GM23338 (cell line): ENCODE measurements around the gene DTX1.

Experiments used
- CREB1 ChIP-seq: fragments of 250-450 bp; sonication (Bioruptor Pico); IDR thresholded peaks from 2 replicates; pipeline ENCODE4 v1.5.0; 2020; ENCODE audit warnings: low read depth, mild to moderate bottlenecking, moderate library complexity
- EZH2 ChIP-seq: fragments of 200-600 bp; sonication (generic); IDR thresholded peaks from one replicate; pipeline ENCODE4 v1.8.0; 2017; ENCODE audit warnings: antibody characterized with exemption, mild to moderate bottlenecking, low read depth; ENCODE audit not compliant: unreplicated experiment
- EZH2phosphoT487 ChIP-seq: fragments of 200-600 bp; sonication (generic); IDR thresholded peaks from one replicate; pipeline ENCODE4 v1.8.1; 2018; ENCODE audit warnings: antibody characterized with exemption; ENCODE audit not compliant: unreplicated experiment
- JUNB ChIP-seq: IDR thresholded peaks from one replicate; pipeline ENCODE4 v1.6.1; 2016; ENCODE audit warnings: antibody characterized with exemption; ENCODE audit not compliant: unreplicated experiment
- POLR2AphosphoS5 ChIP-seq: IDR thresholded peaks from 2 replicates; pipeline ENCODE4 v1.6.1; 2016; ENCODE audit warnings: antibody characterized with exemption, low read depth
- STAT1 ChIP-seq: IDR thresholded peaks from one replicate; pipeline ENCODE4 v1.6.1; 2016; ENCODE audit warnings: antibody characterized with exemption; ENCODE audit not compliant: unreplicated experiment
- ZNF114 ChIP-seq: fragments of 250-450 bp; sonication (Bioruptor Pico); IDR thresholded peaks from 2 replicates; pipeline ENCODE4 v1.5.0; 2020; ENCODE audit warnings: mild to moderate bottlenecking, moderate library complexity
- ZNF331 ChIP-seq: fragments of 250-450 bp; sonication (Bioruptor Pico); IDR thresholded peaks from 2 replicates; pipeline ENCODE4 v1.5.0; 2020; ENCODE audit warnings: low read depth, mild to moderate bottlenecking, moderate library complexity
- TF ChIP-seq, protein P1 (sequence below), 2 experiments: fragments of 200-600 bp in 1 of 2; sonication (generic) in 1 of 2; conservative IDR thresholded peaks; 2 replicates each; pipeline versions ENCODE4 v1.5.1 to v1.6.1; 2016 to 2017; ENCODE audit warnings: antibody characterized with exemption in 2 of 2, low read depth in 2 of 2, mild to moderate bottlenecking in 2 of 2, moderate library complexity in 1 of 2
- TF ChIP-seq, protein P2 (sequence below): IDR thresholded peaks from one replicate; pipeline ENCODE4 v1.6.1; 2018; ENCODE audit warnings: antibody characterized with exemption; ENCODE audit not compliant: unreplicated experiment

GRCh38 chr12:113090740-113091139 is 34.2 kb downstream of the DTX1 start:
- TF ChIP-seq, protein P1, sequence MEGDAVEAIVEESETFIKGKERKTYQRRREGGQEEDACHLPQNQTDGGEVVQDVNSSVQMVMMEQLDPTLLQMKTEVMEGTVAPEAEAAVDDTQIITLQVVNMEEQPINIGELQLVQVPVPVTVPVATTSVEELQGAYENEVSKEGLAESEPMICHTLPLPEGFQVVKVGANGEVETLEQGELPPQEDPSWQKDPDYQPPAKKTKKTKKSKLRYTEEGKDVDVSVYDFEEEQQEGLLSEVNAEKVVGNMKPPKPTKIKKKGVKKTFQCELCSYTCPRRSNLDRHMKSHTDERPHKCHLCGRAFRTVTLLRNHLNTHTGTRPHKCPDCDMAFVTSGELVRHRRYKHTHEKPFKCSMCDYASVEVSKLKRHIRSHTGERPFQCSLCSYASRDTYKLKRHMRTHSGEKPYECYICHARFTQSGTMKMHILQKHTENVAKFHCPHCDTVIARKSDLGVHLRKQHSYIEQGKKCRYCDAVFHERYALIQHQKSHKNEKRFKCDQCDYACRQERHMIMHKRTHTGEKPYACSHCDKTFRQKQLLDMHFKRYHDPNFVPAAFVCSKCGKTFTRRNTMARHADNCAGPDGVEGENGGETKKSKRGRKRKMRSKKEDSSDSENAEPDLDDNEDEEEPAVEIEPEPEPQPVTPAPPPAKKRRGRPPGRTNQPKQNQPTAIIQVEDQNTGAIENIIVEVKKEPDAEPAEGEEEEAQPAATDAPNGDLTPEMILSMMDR (conservative IDR thresholded peaks at IDR 0.05; ENCODE audit: low read depth in 2 of 2) = no peak
- no peak for TF ChIP-seq CREB1 (CRISPR knock-in tag)
- no peak for TF ChIP-seq EZH2
- no peak for TF ChIP-seq POLR2AphosphoS5
- TF ChIP-seq, protein P2, sequence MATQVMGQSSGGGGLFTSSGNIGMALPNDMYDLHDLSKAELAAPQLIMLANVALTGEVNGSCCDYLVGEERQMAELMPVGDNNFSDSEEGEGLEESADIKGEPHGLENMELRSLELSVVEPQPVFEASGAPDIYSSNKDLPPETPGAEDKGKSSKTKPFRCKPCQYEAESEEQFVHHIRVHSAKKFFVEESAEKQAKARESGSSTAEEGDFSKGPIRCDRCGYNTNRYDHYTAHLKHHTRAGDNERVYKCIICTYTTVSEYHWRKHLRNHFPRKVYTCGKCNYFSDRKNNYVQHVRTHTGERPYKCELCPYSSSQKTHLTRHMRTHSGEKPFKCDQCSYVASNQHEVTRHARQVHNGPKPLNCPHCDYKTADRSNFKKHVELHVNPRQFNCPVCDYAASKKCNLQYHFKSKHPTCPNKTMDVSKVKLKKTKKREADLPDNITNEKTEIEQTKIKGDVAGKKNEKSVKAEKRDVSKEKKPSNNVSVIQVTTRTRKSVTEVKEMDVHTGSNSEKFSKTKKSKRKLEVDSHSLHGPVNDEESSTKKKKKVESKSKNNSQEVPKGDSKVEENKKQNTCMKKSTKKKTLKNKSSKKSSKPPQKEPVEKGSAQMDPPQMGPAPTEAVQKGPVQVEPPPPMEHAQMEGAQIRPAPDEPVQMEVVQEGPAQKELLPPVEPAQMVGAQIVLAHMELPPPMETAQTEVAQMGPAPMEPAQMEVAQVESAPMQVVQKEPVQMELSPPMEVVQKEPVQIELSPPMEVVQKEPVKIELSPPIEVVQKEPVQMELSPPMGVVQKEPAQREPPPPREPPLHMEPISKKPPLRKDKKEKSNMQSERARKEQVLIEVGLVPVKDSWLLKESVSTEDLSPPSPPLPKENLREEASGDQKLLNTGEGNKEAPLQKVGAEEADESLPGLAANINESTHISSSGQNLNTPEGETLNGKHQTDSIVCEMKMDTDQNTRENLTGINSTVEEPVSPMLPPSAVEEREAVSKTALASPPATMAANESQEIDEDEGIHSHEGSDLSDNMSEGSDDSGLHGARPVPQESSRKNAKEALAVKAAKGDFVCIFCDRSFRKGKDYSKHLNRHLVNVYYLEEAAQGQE = no peak
- TF ChIP-seq ZNF114 (CRISPR knock-in tag) = no peak
- no peak for TF ChIP-seq EZH2phosphoT487
- no peak for TF ChIP-seq JUNB
- no peak for TF ChIP-seq ZNF331 (CRISPR knock-in tag)
- no peak for TF ChIP-seq STAT1
